ENCODE results near the gene MALT1.
A peak's percentile ranks its signal among the peaks of the same experiment; 100 is the strongest.

The MALT1 gene

GRCh38 chr18:58668897-58669296, 2.4 kb upstream of the MALT1 start:
- no peak for DNase-seq (ENCODE audit: extremely low spot score)
- TF ChIP-seq LEF1 (IDR thresholded peaks at IDR 0.05; ENCODE audit: borderline replicate concordance) (no peak), ZNF384 (IDR thresholded peaks at IDR 0.05) (no peak), TARDBP (IDR thresholded peaks at IDR 0.05) (no peak), BHLHE40 (IDR thresholded peaks at IDR 0.05; ENCODE audit: borderline replicate concordance) (no peak), FOXK2 (IDR thresholded peaks at IDR 0.05) (no peak), HDGF (IDR thresholded peaks at IDR 0.05; ENCODE audit: borderline replicate concordance) (no peak), PKNOX1 (IDR thresholded peaks at IDR 0.05) (no peak), SP1 (IDR thresholded peaks at IDR 0.05) (no peak)
- CTCF ChIA-PET: no interaction called here
- POLR2A ChIA-PET: no interaction called here

GRCh38 chr18:58669731-58670378, 1.4 kb upstream of the MALT1 start:
- ChIA-PET POLR2A (interaction anchor here (1.5 to 3.5 kb wide), 3 partner anchors 12 to 93 kb away, joined by 5 to 16 read pairs (median 11); partner anchors contain the start of gene ALPK2), CTCF (no interaction called here)
- TF ChIP-seq HDGF (IDR thresholded peaks at IDR 0.05; ENCODE audit: borderline replicate concordance) (no peak), SP1 (IDR thresholded peaks at IDR 0.05) (no peak), ELF4 (IDR thresholded peaks at IDR 0.05) (no peak), TARDBP (IDR thresholded peaks at IDR 0.05) (no peak)
- DNase-seq (ENCODE audit: extremely low spot score): no peak

- TF ChIP-seq L3MBTL2 (conservative IDR thresholded peaks at IDR 0.05) (0 out of 2 replicates have a peak, but pooled peaks have one; percentile 18), TARDBP (IDR thresholded peaks at IDR 0.05) (no peak)
- POLR2A ChIA-PET: interaction anchor here (0.6 to 3.5 kb wide), 20 partner anchors 11 to 144 kb away, joined by 3 to 16 read pairs (median 3); partner anchors contain the start of gene ALPK2
- CTCF ChIA-PET: interaction anchor here (1.1 kb wide), 2 partner anchors 11 to 93 kb away, joined by 4 to 5 read pairs; no protein-coding TSS in a partner anchor
- DNase-seq (ENCODE audit: extremely low spot score): no peak
Observed at GRCh38 chr18:58670404-58671110, 708 bp upstream of the MALT1 start.

- ChIA-PET POLR2A (interaction anchor here (0.6 to 3.5 kb wide), 20 partner anchors 10 to 480 kb away, joined by 3 to 16 read pairs (median 3); partner anchors contain the start of gene ALPK2), CTCF (interaction anchor here (0.6 to 1.1 kb wide), 4 partner anchors 13 to 114 kb away, joined by 3 to 5 read pairs (median 4); no protein-coding TSS in a partner anchor)
- TF ChIP-seq LEF1 (IDR thresholded peaks at IDR 0.05; ENCODE audit: borderline replicate concordance): peak; percentile 63; the same call in 1 of the 2 replicates
- TF ChIP-seq FOXK2 (IDR thresholded peaks at IDR 0.05): no peak
- TF ChIP-seq L3MBTL2 (conservative IDR thresholded peaks at IDR 0.05): no peak
- DNase-seq (ENCODE audit: extremely low spot score): peak; percentile 34
Observed at GRCh38 chr18:58671632-58672564, 633 bp downstream of the MALT1 start.

GRCh38 chr18:58674159-58674558, 2.9 kb downstream of the MALT1 start:
- CTCF ChIA-PET: interaction anchor here (1.0 kb wide), 1 partner anchor 90 kb away, joined by 3 read pairs; no protein-coding TSS in a partner anchor
- POLR2A ChIA-PET: no interaction called here
- TF ChIP-seq FOXM1 (IDR thresholded peaks at IDR 0.05; ENCODE audit: borderline replicate concordance) (no peak), FOXK2 (IDR thresholded peaks at IDR 0.05) (no peak), CTBP1 (IDR thresholded peaks at IDR 0.05; ENCODE audit: borderline replicate concordance) (no peak), ZNF384 (IDR thresholded peaks at IDR 0.05) (no peak), ARNT (IDR thresholded peaks at IDR 0.05) (no peak)
- no peak for DNase-seq (ENCODE audit: extremely low spot score)

GRCh38 chr18:58674863-58675472, 3.7 kb downstream of the MALT1 start:
- CTCF ChIA-PET: interaction anchor here (0.7 to 1.0 kb wide), 2 partner anchors 89 to 103 kb away, joined by 3 read pairs; no protein-coding TSS in a partner anchor
- POLR2A ChIA-PET: no interaction called here
- no peak for DNase-seq (ENCODE audit: extremely low spot score)
- no peak for TF ChIP-seq NFRKB (IDR thresholded peaks at IDR 0.05)
- no peak for TF ChIP-seq ARNT (IDR thresholded peaks at IDR 0.05)
- TF ChIP-seq L3MBTL2 (conservative IDR thresholded peaks at IDR 0.05): no peak

GRCh38 chr18:58676270-58676669, 5.0 kb downstream of the MALT1 start:
- POLR2A ChIA-PET: no interaction called here
- TF ChIP-seq HDGF (IDR thresholded peaks at IDR 0.05; ENCODE audit: borderline replicate concordance) (no peak), ZNF384 (IDR thresholded peaks at IDR 0.05) (no peak), ARNT (IDR thresholded peaks at IDR 0.05) (no peak), L3MBTL2 (conservative IDR thresholded peaks at IDR 0.05) (no peak), SUZ12 (IDR thresholded peaks at IDR 0.05) (no peak), LEF1 (IDR thresholded peaks at IDR 0.05; ENCODE audit: borderline replicate concordance) (no peak), ELF4 (IDR thresholded peaks at IDR 0.05) (no peak), CTBP1 (IDR thresholded peaks at IDR 0.05; ENCODE audit: borderline replicate concordance) (no peak), NFRKB (IDR thresholded peaks at IDR 0.05) (no peak), FOXA1 (IDR thresholded peaks at IDR 0.05) (no peak), SP1 (IDR thresholded peaks at IDR 0.05) (no peak), FOXM1 (IDR thresholded peaks at IDR 0.05; ENCODE audit: borderline replicate concordance) (no peak), BHLHE40 (IDR thresholded peaks at IDR 0.05; ENCODE audit: borderline replicate concordance) (no peak), TARDBP (IDR thresholded peaks at IDR 0.05) (no peak), FOXK2 (IDR thresholded peaks at IDR 0.05) (no peak), PKNOX1 (IDR thresholded peaks at IDR 0.05) (no peak)
- CTCF ChIA-PET: no interaction called here
- DNase-seq (ENCODE audit: extremely low spot score): no peak
